HepG2 (cell line): ENCODE data around the gene PPCDC. TPM values are rescaled to one million over a fixed set of nuclear protein-coding genes. Genes with fewer than 3 reads are reported as not detected.

Experiments
- DNMT3B ChIP-seq: conservative IDR thresholded peaks from 2 replicates; pipeline ENCODE4 v1.6.1; 2016; ENCODE audit warnings: missing biosample characterization, control low read depth
- IKZF1 ChIP-seq: fragments of 450-650 bp; IDR thresholded peaks from 2 replicates; pipeline ENCODE4 v1.7.1; 2016
- IRF9 ChIP-seq: sonication (generic); formaldehyde crosslinking; IDR thresholded peaks from 2 replicates; pipeline ENCODE4 v1.8.0; 2022; ENCODE audit warnings: missing genetic modification reagents, mild to moderate bottlenecking, borderline replicate concordance
- MAZ ChIP-seq, 2 experiments: sonication (generic) in 1 of 2; formaldehyde crosslinking in 1 of 2; IDR thresholded peaks; 2 replicates each; pipeline versions ENCODE4 v1.5.0 to v1.6.1; 2012 to 2020; ENCODE audit warnings: low read depth in 2 of 2, mild to moderate bottlenecking in 2 of 2, borderline replicate concordance in 1 of 2, improper control_type of control experiment in 1 of 2, low read length in 1 of 2, missing genetic modification reagents in 1 of 2, moderate library complexity in 1 of 2
- POLR2A ChIP-seq, 2 experiments: IDR thresholded peaks; 2 replicates each; pipeline ENCODE4 v1.6.1; 2011; ENCODE audit warnings: low read depth in 2 of 2, low read length in 2 of 2, mild to moderate bottlenecking in 1 of 2, moderate library complexity in 1 of 2; ENCODE audit not compliant: insufficient read depth in 1 of 2
- RNF219 ChIP-seq: sonication (generic); formaldehyde crosslinking; IDR thresholded peaks from 2 replicates; pipeline ENCODE4 v1.5.0; 2020; ENCODE audit warnings: mild to moderate bottlenecking, missing genetic modification reagents
- ZFP1 ChIP-seq: IDR thresholded peaks from 2 replicates; pipeline ENCODE4 v1.6.1; 2016
- ZFP82 ChIP-seq: sonication (generic); formaldehyde crosslinking; IDR thresholded peaks from 2 replicates; pipeline ENCODE4 v1.5.1; 2020; ENCODE audit warnings: mild to moderate bottlenecking, missing genetic modification reagents, borderline replicate concordance
- ZNF101 ChIP-seq: sonication (generic); formaldehyde crosslinking; IDR thresholded peaks from 2 replicates; pipeline ENCODE4 v1.4.0; 2020; ENCODE audit warnings: mild to moderate bottlenecking, low read depth, missing genetic modification reagents, borderline replicate concordance
- ZNF20 ChIP-seq: sonication (generic); formaldehyde crosslinking; IDR thresholded peaks from 2 replicates; pipeline ENCODE4 v1.4.0; 2020; ENCODE audit warnings: mild to moderate bottlenecking, moderate library complexity, missing genetic modification reagents
- ZNF350 ChIP-seq: sonication (generic); formaldehyde crosslinking; IDR thresholded peaks from 2 replicates; pipeline ENCODE4 v1.4.0; 2020; ENCODE audit warnings: mild to moderate bottlenecking, low read depth, missing genetic modification reagents, borderline replicate concordance
- ZNF563 ChIP-seq: sonication (generic); formaldehyde crosslinking; IDR thresholded peaks from 2 replicates; pipeline ENCODE4 v1.8.0; 2022; ENCODE audit warnings: mild to moderate bottlenecking, moderate library complexity, missing genetic modification reagents
- ZNF7 ChIP-seq: IDR thresholded peaks from 2 replicates; pipeline ENCODE4 v1.6.1; 2016; ENCODE audit warnings: missing biosample characterization, missing genetic modification reagents
- ZNF747 ChIP-seq: sonication (generic); formaldehyde crosslinking; IDR thresholded peaks from 2 replicates; pipeline ENCODE4 v1.8.1; 2023; ENCODE audit warnings: missing genetic modification reagents, mild to moderate bottlenecking, borderline replicate concordance
- ZNF75D ChIP-seq: sonication (generic); formaldehyde crosslinking; IDR thresholded peaks from 2 replicates; pipeline ENCODE4 v1.8.1; 2023; ENCODE audit warnings: missing genetic modification reagents, mild to moderate bottlenecking, borderline replicate concordance
- ZNF790 ChIP-seq: sonication (generic); formaldehyde crosslinking; IDR thresholded peaks from 2 replicates; pipeline ENCODE4 v1.8.0; 2022; ENCODE audit warnings: missing genetic modification reagents, mild to moderate bottlenecking, borderline replicate concordance
- polyA plus RNA-seq, 8 experiments: library from polyadenylated mRNA; depleted of rRNA in 3 of 8; stranded (reverse) in 7 of 8; unstranded in 1 of 8; fragments of >200 nt; fragmentation: Illumina TruSeq in 4 of 8; extraction: Trizol in 4 of 8; gene quantifications; 2 replicates each; pipeline versions ENCODE4 v1.2.1 to v1.2.3, GENCODE V29; 2011 to 2016; ENCODE audit warnings: low read depth in 4 of 8, missing spikeins in 1 of 8, mixed read lengths in 1 of 8; ENCODE audit not compliant: insufficient read depth in 1 of 8
- total RNA-seq, 5 experiments: library from RNA; depleted of rRNA; stranded (reverse); fragments of >200 nt; fragmentation: Illumina TruSeq; extraction: Trizol; gene quantifications; 2 replicates each; pipeline ENCODE4 v1.2.3, GENCODE V29; 2016; ENCODE audit warnings: low read depth in 1 of 5
- TF ChIP-seq, protein P1 (sequence below): IDR thresholded peaks from 2 replicates; pipeline ENCODE4 v1.6.1; 2016; ENCODE audit warnings: control low read depth
- TF ChIP-seq, protein P2 (sequence below): sonication (generic); formaldehyde crosslinking; IDR thresholded peaks from 2 replicates; pipeline ENCODE4 v1.5.1; 2020; ENCODE audit warnings: missing genetic modification reagents, mild to moderate bottlenecking, borderline replicate concordance
- TF ChIP-seq, protein P3 (sequence below): IDR thresholded peaks from 2 replicates; pipeline ENCODE4 v1.6.1; 2016
- TF ChIP-seq, protein P4 (sequence below): IDR thresholded peaks from 2 replicates; pipeline ENCODE4 v1.6.1; 2012; ENCODE audit warnings: inconsistent platforms

The PPCDC gene
- total and polyA plus RNA-seq, 2 of the 13 experiments (the other 11 are each of a cell fraction or from before 2014, with no cell fraction given): 12.3 to 12.8 TPM

DNA sequence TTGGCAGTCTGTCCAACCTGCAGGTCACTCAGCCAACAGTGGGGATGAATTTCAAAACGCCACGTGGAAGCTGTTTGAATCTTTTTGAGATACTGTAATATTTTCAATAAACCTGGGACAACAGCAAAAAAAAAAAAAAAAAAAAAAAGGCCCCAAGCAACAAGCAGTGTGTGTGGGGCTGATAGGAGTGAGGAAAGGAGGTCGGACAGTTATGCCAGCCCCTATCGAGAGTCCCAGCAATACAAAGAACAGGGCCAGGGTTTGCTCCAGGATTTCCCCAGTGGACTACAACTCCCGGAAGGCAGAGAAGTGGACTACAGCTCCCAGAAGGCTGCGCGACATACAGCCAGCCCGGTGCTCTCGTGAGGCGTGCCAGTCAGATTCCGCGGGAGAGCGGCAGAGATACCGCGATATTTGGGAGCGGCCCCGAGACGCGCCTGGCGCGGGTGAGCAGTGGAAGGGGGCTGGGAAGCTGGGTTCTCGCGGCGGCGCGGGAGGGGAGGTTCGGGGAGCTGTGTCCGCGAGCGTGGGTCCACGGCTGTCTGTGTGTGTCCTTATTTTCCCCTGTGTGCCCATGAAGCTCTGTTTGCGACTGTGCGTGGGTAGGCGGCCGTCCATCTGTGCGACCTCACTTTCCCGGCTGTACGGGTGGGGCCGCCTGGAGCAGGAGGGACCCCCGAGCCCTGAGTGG lies at the start of gene PPCDC (continued):
- TF ChIP-seq ZFP82 (CRISPR knock-in tag) (no peak), ZNF790 (CRISPR knock-in tag) (no peak), ZNF747 (CRISPR knock-in tag) (no peak), DNMT3B (CRISPR knock-in tag) (no peak), ZNF7 (CRISPR knock-in tag) (no peak), IRF9 (peak; percentile 79; the same call in 1 of the 2 replicates), ZNF75D (CRISPR knock-in tag) (no peak), ZFP1 (CRISPR knock-in tag) (peak; percentile 25; the same call in 1 of the 2 replicates), ZNF101 (CRISPR knock-in tag) (no peak), POLR2A (IDR thresholded peaks at IDR 0.05; ENCODE audit: insufficient read depth in 1 of 2, low read depth in 2 of 2, low read length in 2 of 2) (peak; percentile 95 to 98), ZNF350 (CRISPR knock-in tag) (peak; percentile 88; the same call in 1 of the 2 replicates), ZNF20 (no peak), IKZF1 (no peak), RNF219 (CRISPR knock-in tag) (no peak), ZNF563 (0 out of 2 replicates have a peak, but pooled peaks have one; percentile 53), MAZ (IDR thresholded peaks at IDR 0.05; ENCODE audit: borderline replicate concordance, low read depth, low read length) (0 out of 2 replicates have a peak, but pooled peaks have one; percentile 62), MAZ (CRISPR knock-in tag; IDR thresholded peaks at IDR 0.05; ENCODE audit: low read depth) (no peak)
- TF ChIP-seq, protein P1, sequence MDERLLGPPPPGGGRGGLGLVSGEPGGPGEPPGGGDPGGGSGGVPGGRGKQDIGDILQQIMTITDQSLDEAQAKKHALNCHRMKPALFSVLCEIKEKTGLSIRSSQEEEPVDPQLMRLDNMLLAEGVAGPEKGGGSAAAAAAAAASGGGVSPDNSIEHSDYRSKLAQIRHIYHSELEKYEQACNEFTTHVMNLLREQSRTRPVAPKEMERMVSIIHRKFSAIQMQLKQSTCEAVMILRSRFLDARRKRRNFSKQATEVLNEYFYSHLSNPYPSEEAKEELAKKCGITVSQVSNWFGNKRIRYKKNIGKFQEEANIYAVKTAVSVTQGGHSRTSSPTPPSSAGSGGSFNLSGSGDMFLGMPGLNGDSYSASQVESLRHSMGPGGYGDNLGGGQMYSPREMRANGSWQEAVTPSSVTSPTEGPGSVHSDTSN (CRISPR knock-in tag): no peak
- TF ChIP-seq, protein P2, sequence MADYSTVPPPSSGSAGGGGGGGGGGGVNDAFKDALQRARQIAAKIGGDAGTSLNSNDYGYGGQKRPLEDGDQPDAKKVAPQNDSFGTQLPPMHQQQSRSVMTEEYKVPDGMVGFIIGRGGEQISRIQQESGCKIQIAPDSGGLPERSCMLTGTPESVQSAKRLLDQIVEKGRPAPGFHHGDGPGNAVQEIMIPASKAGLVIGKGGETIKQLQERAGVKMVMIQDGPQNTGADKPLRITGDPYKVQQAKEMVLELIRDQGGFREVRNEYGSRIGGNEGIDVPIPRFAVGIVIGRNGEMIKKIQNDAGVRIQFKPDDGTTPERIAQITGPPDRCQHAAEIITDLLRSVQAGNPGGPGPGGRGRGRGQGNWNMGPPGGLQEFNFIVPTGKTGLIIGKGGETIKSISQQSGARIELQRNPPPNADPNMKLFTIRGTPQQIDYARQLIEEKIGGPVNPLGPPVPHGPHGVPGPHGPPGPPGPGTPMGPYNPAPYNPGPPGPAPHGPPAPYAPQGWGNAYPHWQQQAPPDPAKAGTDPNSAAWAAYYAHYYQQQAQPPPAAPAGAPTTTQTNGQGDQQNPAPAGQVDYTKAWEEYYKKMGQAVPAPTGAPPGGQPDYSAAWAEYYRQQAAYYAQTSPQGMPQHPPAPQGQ (CRISPR knock-in tag): no peak
- TF ChIP-seq, protein P3, sequence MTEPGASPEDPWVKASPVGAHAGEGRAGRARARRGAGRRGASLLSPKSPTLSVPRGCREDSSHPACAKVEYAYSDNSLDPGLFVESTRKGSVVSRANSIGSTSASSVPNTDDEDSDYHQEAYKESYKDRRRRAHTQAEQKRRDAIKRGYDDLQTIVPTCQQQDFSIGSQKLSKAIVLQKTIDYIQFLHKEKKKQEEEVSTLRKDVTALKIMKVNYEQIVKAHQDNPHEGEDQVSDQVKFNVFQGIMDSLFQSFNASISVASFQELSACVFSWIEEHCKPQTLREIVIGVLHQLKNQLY (CRISPR knock-in tag): no peak
- TF ChIP-seq, protein P4, sequence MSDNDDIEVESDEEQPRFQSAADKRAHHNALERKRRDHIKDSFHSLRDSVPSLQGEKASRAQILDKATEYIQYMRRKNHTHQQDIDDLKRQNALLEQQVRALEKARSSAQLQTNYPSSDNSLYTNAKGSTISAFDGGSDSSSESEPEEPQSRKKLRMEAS: peak; percentile 71
